ENCODE measurements around the gene LIPI.
A peak's percentile ranks its signal among the peaks of the same experiment; 100 is the strongest.
"Not testable (repeated sequence)": the region's sequence is repeated elsewhere in the genome, so short reads cannot be mapped to it uniquely, and the experiment has no call there.

LIPI gene

DNA sequence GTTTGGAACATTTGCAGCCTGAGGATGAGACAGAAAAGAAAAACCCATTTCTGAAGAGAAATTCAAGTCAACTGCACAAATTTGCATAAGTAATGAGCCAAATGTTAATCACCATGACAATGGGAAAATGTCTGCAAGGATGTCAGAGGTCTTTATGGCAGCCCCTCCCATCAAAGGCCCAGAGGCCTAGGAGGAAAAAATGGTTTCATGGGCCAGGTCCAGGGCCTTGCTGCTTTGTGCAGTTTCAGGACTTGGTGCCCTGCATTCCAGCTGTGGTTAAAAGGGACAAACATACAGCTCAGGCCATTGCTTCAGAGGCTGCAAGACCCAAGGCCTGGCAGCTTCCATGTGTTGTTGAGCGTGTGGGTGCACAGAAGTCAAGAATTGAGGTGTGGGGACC, 18.6 kb upstream of the LIPI start:
- Histone ChIP-seq H3K27ac (ENCODE audit: low read length) (no peak overlapping the region), H3K36me3 (ENCODE audit: control insufficient read depth in 1 of 2, insufficient read depth in 2 of 2, low read length in 2 of 2) (no peaks in the 10 kb centered on the region), H3K9me3 (ENCODE audit: control insufficient read depth in 1 of 2, low read length in 2 of 2) (peaks cover 0 to 14% of the 10 kb centered on the region in 2 donors), H3K4me1 (ENCODE audit: control insufficient read depth in 1 of 2, insufficient read depth in 2 of 2, low read length in 2 of 2) (no peaks in the 10 kb centered on the region), H3K27me3 (ENCODE audit: low read depth, low read length) (no peaks in the 10 kb centered on the region), H3K4me3 (ENCODE audit: low read depth in 1 of 2, low read length in 2 of 2) (no peak overlapping the region)

DNA sequence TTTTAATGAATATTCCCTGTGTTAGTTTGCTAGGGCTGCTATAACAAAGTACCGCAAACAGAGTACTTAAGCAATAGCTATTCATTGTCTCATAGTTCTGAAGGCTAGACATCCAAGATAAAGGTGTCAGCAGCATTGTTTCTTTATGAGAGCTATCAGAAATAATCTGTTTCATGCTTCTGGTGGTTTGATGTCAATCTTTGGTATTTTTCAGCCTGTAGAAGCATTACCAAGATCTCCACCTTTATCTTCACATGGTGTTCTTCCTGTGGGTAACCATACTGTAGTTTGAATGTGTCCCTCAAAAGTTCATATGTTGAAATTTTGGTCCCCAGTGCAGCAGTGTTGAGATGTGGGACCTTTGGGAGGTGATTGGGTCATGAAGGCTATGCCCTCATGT, 12.6 kb upstream of the LIPI start:
- H3K27me3 ChIP-seq (ENCODE audit: low read depth, low read length) = no peaks in the 10 kb centered on the region
- no peak overlapping the region for H3K27ac ChIP-seq (ENCODE audit: low read length)
- no peaks in the 10 kb centered on the region for H3K9me3 ChIP-seq (ENCODE audit: control insufficient read depth in 1 of 2, low read length in 2 of 2)
- no peaks in the 10 kb centered on the region for H3K36me3 ChIP-seq (ENCODE audit: control insufficient read depth in 1 of 2, insufficient read depth in 2 of 2, low read length in 2 of 2)
- no peaks in the 10 kb centered on the region for H3K4me1 ChIP-seq (ENCODE audit: control insufficient read depth in 1 of 2, insufficient read depth in 2 of 2, low read length in 2 of 2)
- H3K4me3 ChIP-seq (ENCODE audit: low read depth in 1 of 2, low read length in 2 of 2) = no peak overlapping the region

DNA sequence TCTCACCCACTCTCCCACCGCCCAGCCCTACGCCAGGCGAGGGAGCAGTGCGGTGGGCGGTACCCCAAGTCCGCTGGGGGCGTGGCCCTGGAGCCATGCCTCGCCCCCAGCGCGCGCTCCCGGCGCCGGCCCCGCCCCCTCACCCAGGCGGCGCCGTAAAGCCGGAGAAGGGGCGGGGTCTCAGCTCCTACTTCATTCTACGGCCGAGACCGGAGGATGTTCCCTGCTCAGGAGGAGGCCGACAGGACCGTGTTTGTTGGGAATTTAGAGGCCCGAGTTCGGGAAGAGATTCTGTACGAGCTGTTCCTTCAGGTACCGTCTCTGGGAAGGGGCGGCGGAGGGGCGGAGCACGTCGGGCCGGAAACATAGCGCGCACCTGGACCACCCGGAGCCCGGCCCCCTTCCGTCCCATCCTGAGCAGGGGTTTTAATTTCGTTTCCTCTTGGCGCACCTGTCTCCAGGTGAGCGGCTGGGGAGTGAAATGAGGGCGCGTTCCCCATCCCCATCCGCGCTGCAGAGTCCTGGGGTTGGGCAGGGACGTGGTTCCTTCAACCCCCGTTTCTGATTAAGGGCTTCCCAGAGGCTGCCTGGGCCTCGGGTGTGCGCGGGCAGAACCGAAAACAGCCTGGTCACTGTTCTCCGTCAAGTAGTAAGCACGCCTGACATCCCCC, 5.4 kb upstream of the LIPI start, which contains the start of gene RBM11:
Gene RBM11 (plus strand): TSS at position 187 of the 671 bp plus-strand sequence. CDS start 30 bp downstream, at position 217.
- H3K4me1 ChIP-seq (ENCODE audit: control insufficient read depth in 1 of 2, insufficient read depth in 2 of 2, low read length in 2 of 2) = peaks cover 0 to 4% of the 10 kb centered on the region in 2 donors
- peak within 1 kb of the TSS; percentile 7 for H3K27ac ChIP-seq (ENCODE audit: low read length)

DNA sequence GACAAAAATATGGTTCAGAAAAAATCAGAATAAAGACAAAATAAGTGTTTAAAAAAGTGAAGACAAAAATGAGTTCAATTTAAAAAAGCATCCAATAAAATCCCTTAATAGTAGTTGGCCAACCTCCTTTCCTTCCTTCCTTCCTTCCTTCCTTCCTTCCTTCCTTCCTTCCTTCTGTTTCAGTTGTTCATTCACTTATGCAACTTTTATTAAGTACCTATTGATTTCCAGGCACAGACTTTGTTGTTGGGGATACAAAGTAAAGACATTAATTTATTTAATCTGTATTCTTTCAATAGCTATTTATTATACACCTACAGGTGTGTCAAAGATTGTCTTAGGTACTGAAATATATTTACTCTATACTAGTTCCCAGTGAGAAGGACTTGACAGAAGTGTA, 2.4 kb upstream of the LIPI start:
- no peaks in the 10 kb centered on the region for H3K36me3 ChIP-seq (ENCODE audit: control insufficient read depth in 1 of 2, insufficient read depth in 2 of 2, low read length in 2 of 2)
- no peaks in the 10 kb centered on the region for H3K9me3 ChIP-seq (ENCODE audit: control insufficient read depth in 1 of 2, low read length in 2 of 2)
- peaks cover 0 to 4% of the 10 kb centered on the region in 2 donors for H3K4me1 ChIP-seq (ENCODE audit: control insufficient read depth in 1 of 2, insufficient read depth in 2 of 2, low read length in 2 of 2)
- H3K4me3 ChIP-seq (ENCODE audit: low read depth in 1 of 2, low read length in 2 of 2) = no peak overlapping the region
- no peak overlapping the region for H3K27ac ChIP-seq (ENCODE audit: low read length)
- no peaks in the 10 kb centered on the region for H3K27me3 ChIP-seq (ENCODE audit: low read depth, low read length)

More for the DNA sequence above, 5.4 kb upstream of the LIPI start, which contains the start of gene RBM11:
- no peaks in the 10 kb centered on the region for H3K36me3 ChIP-seq (ENCODE audit: control insufficient read depth in 1 of 2, insufficient read depth in 2 of 2, low read length in 2 of 2)
- H3K9me3 ChIP-seq (ENCODE audit: control insufficient read depth in 1 of 2, low read length in 2 of 2) = no peaks in the 10 kb centered on the region
- H3K27me3 ChIP-seq (ENCODE audit: low read depth, low read length) = no peaks in the 10 kb centered on the region
- peak within 1 kb of the TSS; percentile 59 to 89 for H3K4me3 ChIP-seq (ENCODE audit: low read depth in 1 of 2, low read length in 2 of 2)

DNA sequence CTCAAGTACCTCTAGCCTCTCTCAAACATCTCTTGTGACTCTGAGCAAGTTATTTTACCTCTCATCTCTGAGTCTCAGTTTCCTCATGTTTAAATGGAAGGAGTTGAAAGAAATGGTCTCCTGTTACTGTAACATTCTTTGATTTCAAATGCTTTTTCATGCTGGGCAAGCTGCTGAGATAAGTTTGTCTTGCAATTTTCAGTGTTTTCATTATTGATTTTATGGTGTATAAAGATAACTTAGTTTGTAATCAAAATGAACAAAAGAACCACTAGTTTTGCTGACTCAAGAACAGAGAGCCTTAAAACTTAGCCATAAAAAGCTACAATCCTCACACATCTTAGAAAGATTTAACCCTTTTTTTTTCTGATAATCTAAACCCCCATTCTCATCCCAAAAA, 4.5 kb downstream of the LIPI start:
- H3K9me3 ChIP-seq (ENCODE audit: control insufficient read depth in 1 of 2, low read length in 2 of 2) = no peaks in the 10 kb centered on the region
- no peak overlapping the region for H3K27ac ChIP-seq (ENCODE audit: low read length)
- H3K4me3 ChIP-seq (ENCODE audit: low read depth in 1 of 2, low read length in 2 of 2) = no peak overlapping the region
- no peaks in the 10 kb centered on the region for H3K36me3 ChIP-seq (ENCODE audit: control insufficient read depth in 1 of 2, insufficient read depth in 2 of 2, low read length in 2 of 2)
- no peaks in the 10 kb centered on the region for H3K4me1 ChIP-seq (ENCODE audit: control insufficient read depth in 1 of 2, insufficient read depth in 2 of 2, low read length in 2 of 2)
- H3K27me3 ChIP-seq (ENCODE audit: low read depth, low read length) = no peaks in the 10 kb centered on the region

DNA sequence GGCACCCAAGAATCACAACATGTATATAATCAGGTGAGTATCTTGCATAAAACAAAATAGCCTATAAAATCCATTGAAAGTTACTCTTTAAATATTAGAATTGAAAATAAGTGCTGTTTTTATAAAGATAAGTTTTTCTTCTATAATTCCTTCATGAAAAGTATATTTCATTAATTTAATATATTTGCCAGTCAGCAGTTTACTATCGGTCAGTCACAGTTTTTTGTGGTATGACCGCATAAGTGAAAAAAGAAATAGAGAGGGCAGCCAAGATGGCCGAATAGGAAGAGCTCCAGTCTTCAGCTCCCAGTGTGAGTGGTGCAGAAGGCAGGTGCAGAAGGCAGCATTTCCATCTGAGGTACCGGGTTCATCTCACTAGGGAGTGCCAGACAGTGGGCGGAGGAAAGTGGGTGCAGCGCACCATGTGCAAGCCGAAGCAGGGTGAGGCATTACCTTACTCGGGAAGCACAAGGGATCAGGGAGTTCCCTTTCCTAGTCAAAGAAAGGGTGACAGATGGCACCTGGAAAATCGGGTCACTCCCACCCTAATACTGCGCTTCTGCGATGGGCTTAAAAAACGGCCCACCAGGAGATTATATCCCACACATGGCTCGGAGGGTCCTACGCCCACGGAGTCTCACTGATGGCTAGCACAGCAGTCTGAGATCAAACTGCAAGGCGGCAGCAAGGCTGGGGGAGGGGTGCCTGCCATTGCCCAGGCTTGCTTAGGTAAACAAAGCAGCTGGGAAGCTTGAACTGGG, 44.1 kb downstream of the LIPI start:
- not testable (repeated sequence) for H3K4me3 ChIP-seq (ENCODE audit: low read depth in 1 of 2, low read length in 2 of 2); H3K9me3 ChIP-seq (ENCODE audit: control insufficient read depth in 1 of 2, low read length in 2 of 2); H3K4me1 ChIP-seq (ENCODE audit: control insufficient read depth in 1 of 2, insufficient read depth in 2 of 2, low read length in 2 of 2); H3K36me3 ChIP-seq (ENCODE audit: control insufficient read depth in 1 of 2, insufficient read depth in 2 of 2, low read length in 2 of 2); H3K27ac ChIP-seq (ENCODE audit: low read length); H3K27me3 ChIP-seq (ENCODE audit: low read depth, low read length)

DNA sequence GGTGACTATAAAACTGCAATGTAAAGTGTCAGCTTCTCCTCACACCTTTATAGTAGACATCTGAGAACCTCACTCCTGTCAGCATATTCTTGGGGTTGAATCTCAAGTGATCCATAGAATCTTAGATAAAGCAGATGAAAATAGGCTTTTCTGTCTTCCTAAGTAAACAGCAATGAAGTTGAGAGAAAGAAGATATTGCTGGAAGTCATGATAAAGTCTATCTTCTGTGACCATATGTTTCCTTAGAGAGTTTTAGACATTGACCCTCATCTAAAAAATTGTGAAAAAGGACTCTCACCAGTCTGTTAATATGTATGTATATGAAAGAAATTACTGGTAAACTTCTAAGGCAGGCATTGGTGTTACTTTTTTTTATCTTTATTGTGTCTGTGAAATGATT, 66.8 kb downstream of the LIPI start:
- Histone ChIP-seq H3K9me3 (ENCODE audit: control insufficient read depth in 1 of 2, low read length in 2 of 2) (no peaks in the 10 kb centered on the region), H3K27ac (ENCODE audit: low read length) (no peak overlapping the region), H3K36me3 (ENCODE audit: control insufficient read depth in 1 of 2, insufficient read depth in 2 of 2, low read length in 2 of 2) (no peaks in the 10 kb centered on the region), H3K27me3 (ENCODE audit: low read depth, low read length) (no peaks in the 10 kb centered on the region), H3K4me3 (ENCODE audit: low read depth in 1 of 2, low read length in 2 of 2) (no peak overlapping the region), H3K4me1 (ENCODE audit: control insufficient read depth in 1 of 2, insufficient read depth in 2 of 2, low read length in 2 of 2) (no peaks in the 10 kb centered on the region)

DNA sequence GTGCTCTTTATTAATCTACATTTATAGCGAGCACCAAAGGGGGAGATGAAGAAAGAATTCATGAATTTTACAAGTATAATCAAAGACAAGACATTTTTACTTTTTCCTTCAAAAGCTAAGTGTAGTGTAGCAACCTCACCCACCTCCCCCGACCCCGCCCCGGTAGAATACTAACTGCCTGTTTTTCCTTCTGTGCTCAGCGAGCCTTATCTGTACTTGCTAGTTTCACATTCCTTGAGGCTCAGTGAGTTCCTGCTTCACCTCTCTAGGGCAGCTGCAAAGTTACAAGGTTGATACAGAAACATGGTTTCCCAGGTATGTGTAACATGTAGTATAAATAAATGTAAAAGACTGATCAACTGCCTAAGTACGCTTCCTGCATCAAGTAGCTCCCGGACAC, 86.5 kb downstream of the LIPI start:
- no peaks in the 10 kb centered on the region for H3K27me3 ChIP-seq (ENCODE audit: low read depth, low read length)
- no peak overlapping the region for H3K27ac ChIP-seq (ENCODE audit: low read length)
- no peaks in the 10 kb centered on the region for H3K36me3 ChIP-seq (ENCODE audit: control insufficient read depth in 1 of 2, insufficient read depth in 2 of 2, low read length in 2 of 2)
- no peaks in the 10 kb centered on the region for H3K9me3 ChIP-seq (ENCODE audit: control insufficient read depth in 1 of 2, low read length in 2 of 2)
- no peaks in the 10 kb centered on the region for H3K4me1 ChIP-seq (ENCODE audit: control insufficient read depth in 1 of 2, insufficient read depth in 2 of 2, low read length in 2 of 2)
- no peak overlapping the region for H3K4me3 ChIP-seq (ENCODE audit: low read depth in 1 of 2, low read length in 2 of 2)

DNA sequence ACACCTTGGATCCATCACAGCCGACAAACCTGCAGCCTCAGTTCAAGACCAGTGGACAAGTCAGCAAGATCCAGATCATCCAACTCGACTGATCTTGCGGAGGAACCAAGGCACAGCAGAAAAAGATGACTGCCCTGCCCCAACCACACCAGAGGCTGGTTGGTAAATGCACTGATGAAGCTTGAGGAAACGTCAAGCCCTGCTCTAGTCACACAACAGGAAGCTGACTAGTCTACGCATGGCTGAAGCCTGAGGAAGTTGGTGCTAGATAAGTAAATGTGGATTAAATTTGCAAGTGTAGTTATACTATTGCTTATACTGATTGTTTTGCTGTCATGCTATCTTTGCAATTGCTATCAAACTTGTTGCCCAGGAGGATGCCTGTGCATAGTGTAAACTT, 89.0 kb downstream of the LIPI start:
- Histone ChIP-seq H3K4me1 (ENCODE audit: control insufficient read depth in 1 of 2, insufficient read depth in 2 of 2, low read length in 2 of 2) (no peaks in the 10 kb centered on the region), H3K36me3 (ENCODE audit: control insufficient read depth in 1 of 2, insufficient read depth in 2 of 2, low read length in 2 of 2) (no peaks in the 10 kb centered on the region), H3K27ac (ENCODE audit: low read length) (no peak overlapping the region), H3K4me3 (ENCODE audit: low read depth in 1 of 2, low read length in 2 of 2) (no peak overlapping the region), H3K27me3 (ENCODE audit: low read depth, low read length) (no peaks in the 10 kb centered on the region), H3K9me3 (ENCODE audit: control insufficient read depth in 1 of 2, low read length in 2 of 2) (no peaks in the 10 kb centered on the region)

DNA sequence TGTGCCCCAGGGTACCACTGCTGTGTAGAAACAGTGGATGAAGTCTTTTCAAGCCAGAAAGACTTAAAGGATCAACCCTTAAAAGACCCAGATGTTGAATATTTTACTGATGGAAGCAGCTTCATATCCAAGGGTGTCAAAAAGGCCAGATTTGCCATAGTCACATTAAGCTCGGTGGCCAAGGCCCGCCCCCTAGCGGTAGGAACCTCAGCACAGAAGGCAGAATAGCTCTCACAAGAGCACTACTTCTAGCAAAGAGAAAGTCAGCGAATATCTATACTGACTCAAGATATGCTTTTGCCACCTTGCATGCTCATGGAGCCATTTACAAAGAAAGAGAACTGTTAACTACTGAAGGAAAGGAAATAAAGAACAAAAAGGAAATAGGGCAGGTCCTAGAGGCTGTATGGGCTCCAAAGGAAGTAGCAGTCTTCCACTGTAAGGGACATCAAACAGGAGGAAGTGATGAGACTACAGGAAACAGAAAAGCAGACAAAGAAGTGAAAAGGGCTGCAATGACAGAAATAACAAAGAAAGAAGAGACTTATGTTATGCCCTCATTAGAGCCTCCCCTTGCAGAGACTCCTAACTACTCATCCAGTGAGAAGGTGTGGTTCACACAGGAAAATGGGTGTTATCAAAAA, 90.5 kb downstream of the LIPI start:
- no peaks in the 10 kb centered on the region for H3K27me3 ChIP-seq (ENCODE audit: low read depth, low read length)
- H3K4me1 ChIP-seq (ENCODE audit: control insufficient read depth in 1 of 2, insufficient read depth in 2 of 2, low read length in 2 of 2) = no peaks in the 10 kb centered on the region
- H3K9me3 ChIP-seq (ENCODE audit: control insufficient read depth in 1 of 2, low read length in 2 of 2) = no peaks in the 10 kb centered on the region
- no peaks in the 10 kb centered on the region for H3K36me3 ChIP-seq (ENCODE audit: control insufficient read depth in 1 of 2, insufficient read depth in 2 of 2, low read length in 2 of 2)
- no peak overlapping the region for H3K4me3 ChIP-seq (ENCODE audit: low read depth in 1 of 2, low read length in 2 of 2)
- H3K27ac ChIP-seq (ENCODE audit: low read length) = no peak overlapping the region

DNA sequence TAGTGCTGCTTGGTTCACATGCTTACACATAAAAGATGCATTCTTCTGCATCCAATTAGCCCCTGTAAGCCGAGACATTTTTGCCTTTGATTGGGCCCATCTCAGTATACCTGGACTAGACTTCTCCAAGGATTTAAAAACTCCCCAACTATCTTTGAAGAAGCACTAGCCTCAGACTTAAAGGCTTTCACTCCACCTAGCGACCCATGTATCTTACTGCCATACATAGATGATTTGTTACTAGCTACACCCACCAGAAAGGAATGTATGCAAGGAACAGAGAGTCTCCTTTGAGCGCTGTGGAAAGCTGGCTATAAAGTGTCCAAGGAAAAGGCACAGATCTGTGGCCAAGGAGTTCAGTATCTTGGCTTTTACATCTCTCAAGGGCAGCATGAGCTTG, 91.7 kb downstream of the LIPI start:
- Histone ChIP-seq H3K27ac (ENCODE audit: low read length) (no peak overlapping the region), H3K9me3 (ENCODE audit: control insufficient read depth in 1 of 2, low read length in 2 of 2) (no peaks in the 10 kb centered on the region), H3K27me3 (ENCODE audit: low read depth, low read length) (no peaks in the 10 kb centered on the region), H3K4me1 (ENCODE audit: control insufficient read depth in 1 of 2, insufficient read depth in 2 of 2, low read length in 2 of 2) (no peaks in the 10 kb centered on the region), H3K4me3 (ENCODE audit: low read depth in 1 of 2, low read length in 2 of 2) (no peak overlapping the region), H3K36me3 (ENCODE audit: control insufficient read depth in 1 of 2, insufficient read depth in 2 of 2, low read length in 2 of 2) (no peaks in the 10 kb centered on the region)

Data from muscle layer of duodenum (tissue), 2 donors.